ENCODE results near the gene ING5. TPM values are rescaled to one million over a fixed set of nuclear protein-coding genes. Genes with fewer than 3 reads are reported as not detected.
"Not testable (repeated sequence)": the region's sequence is repeated elsewhere in the genome, so short reads cannot be mapped to it uniquely, and the experiment has no call there.

Gene ING5
- polyA plus RNA-seq, 1 donor, result 44.2 TPM

- not testable (repeated sequence) for H3K27ac ChIP-seq (ENCODE audit: low read length); H3K4me1 ChIP-seq (ENCODE audit: control insufficient read depth, insufficient read depth, low read length); H3K4me3 ChIP-seq (ENCODE audit: low read length); H3K9me3 ChIP-seq (ENCODE audit: control insufficient read depth, low read depth, low read length); DNase-seq; H3K27me3 ChIP-seq (ENCODE audit: control insufficient read depth, insufficient read depth, low read length)
- WGBS (ENCODE audit: insufficient coverage, low lambda C conversion rate), result no CpG with 5 or more reads among the region's 16 CpGs
- peaks cover 45% of the 10 kb centered on the region for H3K36me3 ChIP-seq (ENCODE audit: control insufficient read depth, insufficient read depth, low read length)
Observed at GRCh38 chr2:241759893-241760292, 58.1 kb downstream of the ING5 start.

- Histone ChIP-seq H3K9me3 (ENCODE audit: control insufficient read depth, low read depth, low read length) (peaks cover 6% of the 10 kb centered on the region), H3K4me3 (ENCODE audit: low read length) (no peak overlapping the region), H3K27me3 (ENCODE audit: control insufficient read depth, insufficient read depth, low read length) (no peaks in the 10 kb centered on the region), H3K4me1 (ENCODE audit: control insufficient read depth, insufficient read depth, low read length) (no peaks in the 10 kb centered on the region), H3K36me3 (ENCODE audit: control insufficient read depth, insufficient read depth, low read length) (peaks cover 44% of the 10 kb centered on the region), H3K27ac (ENCODE audit: low read length) (no peak overlapping the region)
- WGBS (ENCODE audit: insufficient coverage, low lambda C conversion rate), result no CpG with 5 or more reads among the region's 17 CpGs
- DNase-seq, result no peak
Observed at GRCh38 chr2:241760301-241760771, 58.5 kb downstream of the ING5 start.

GRCh38 chr2:241762321-241762932 lies 60.6 kb downstream of the ING5 start:
- H3K4me3 ChIP-seq (ENCODE audit: low read length), result no peak overlapping the region
- DNase-seq, result no peak
- H3K4me1 ChIP-seq (ENCODE audit: control insufficient read depth, insufficient read depth, low read length), result no peaks in the 10 kb centered on the region
- H3K27me3 ChIP-seq (ENCODE audit: control insufficient read depth, insufficient read depth, low read length), result no peaks in the 10 kb centered on the region
- H3K9me3 ChIP-seq (ENCODE audit: control insufficient read depth, low read depth, low read length), result peaks cover 6% of the 10 kb centered on the region
- 73% methylated on average over 4 of the region's 18 CpGs for WGBS (ENCODE audit: insufficient coverage, low lambda C conversion rate)
- no peak overlapping the region for H3K27ac ChIP-seq (ENCODE audit: low read length)
- H3K36me3 ChIP-seq (ENCODE audit: control insufficient read depth, insufficient read depth, low read length), result peaks cover 26% of the 10 kb centered on the region

GRCh38 chr2:241762933-241763369 lies 61.1 kb downstream of the ING5 start:
- DNase-seq, result no peak
- Histone ChIP-seq H3K36me3 (ENCODE audit: control insufficient read depth, insufficient read depth, low read length) (peaks cover 30% of the 10 kb centered on the region), H3K27ac (ENCODE audit: low read length) (no peak overlapping the region), H3K27me3 (ENCODE audit: control insufficient read depth, insufficient read depth, low read length) (no peaks in the 10 kb centered on the region), H3K4me1 (ENCODE audit: control insufficient read depth, insufficient read depth, low read length) (no peaks in the 10 kb centered on the region), H3K4me3 (ENCODE audit: low read length) (no peak overlapping the region), H3K9me3 (ENCODE audit: control insufficient read depth, low read depth, low read length) (peaks cover 6% of the 10 kb centered on the region)
- WGBS (ENCODE audit: insufficient coverage, low lambda C conversion rate), result 80% methylated on average over 1 of the region's 13 CpGs

- H3K27ac ChIP-seq (ENCODE audit: low read length), result no peak overlapping the region
- peaks cover 6% of the 10 kb centered on the region for H3K9me3 ChIP-seq (ENCODE audit: control insufficient read depth, low read depth, low read length)
- no CpG with 5 or more reads among the region's 20 CpGs for WGBS (ENCODE audit: insufficient coverage, low lambda C conversion rate)
- no peaks in the 10 kb centered on the region for H3K27me3 ChIP-seq (ENCODE audit: control insufficient read depth, insufficient read depth, low read length)
- no peaks in the 10 kb centered on the region for H3K4me1 ChIP-seq (ENCODE audit: control insufficient read depth, insufficient read depth, low read length)
- H3K4me3 ChIP-seq (ENCODE audit: low read length), result no peak overlapping the region
- peaks cover 25% of the 10 kb centered on the region for H3K36me3 ChIP-seq (ENCODE audit: control insufficient read depth, insufficient read depth, low read length)
- DNase-seq, result no peak
Observed at GRCh38 chr2:241763551-241764274, 61.9 kb downstream of the ING5 start.

- no peak overlapping the region for H3K4me3 ChIP-seq (ENCODE audit: low read length)
- peaks cover 22% of the 10 kb centered on the region for H3K36me3 ChIP-seq (ENCODE audit: control insufficient read depth, insufficient read depth, low read length)
- H3K27ac ChIP-seq (ENCODE audit: low read length), result no peak overlapping the region
- no CpG with 5 or more reads among the region's 27 CpGs for WGBS (ENCODE audit: insufficient coverage, low lambda C conversion rate)
- DNase-seq, result no peak
- no peaks in the 10 kb centered on the region for H3K27me3 ChIP-seq (ENCODE audit: control insufficient read depth, insufficient read depth, low read length)
- no peaks in the 10 kb centered on the region for H3K4me1 ChIP-seq (ENCODE audit: control insufficient read depth, insufficient read depth, low read length)
- peaks cover 6% of the 10 kb centered on the region for H3K9me3 ChIP-seq (ENCODE audit: control insufficient read depth, low read depth, low read length)
Observed at GRCh38 chr2:241764275-241765241, 62.7 kb downstream of the ING5 start.

GRCh38 chr2:241767464-241768250 lies 65.8 kb downstream of the ING5 start:
- no peak for DNase-seq

GRCh38 chr2:241768251-241768711 lies 66.4 kb downstream of the ING5 start:
- peaks cover 2% of the 10 kb centered on the region for H3K27me3 ChIP-seq (ENCODE audit: control insufficient read depth, insufficient read depth, low read length)
- H3K4me3 ChIP-seq (ENCODE audit: low read length), result no peak overlapping the region
- no peak for DNase-seq
- H3K36me3 ChIP-seq (ENCODE audit: control insufficient read depth, insufficient read depth, low read length), result peaks cover 5% of the 10 kb centered on the region
- peaks cover 21% of the 10 kb centered on the region for H3K4me1 ChIP-seq (ENCODE audit: control insufficient read depth, insufficient read depth, low read length)
- no CpG with 5 or more reads among the region's 29 CpGs for WGBS (ENCODE audit: insufficient coverage, low lambda C conversion rate)
- no peak overlapping the region for H3K27ac ChIP-seq (ENCODE audit: low read length)
- no peaks in the 10 kb centered on the region for H3K9me3 ChIP-seq (ENCODE audit: control insufficient read depth, low read depth, low read length)

More at GRCh38 chr2:241767464-241768250, 65.8 kb downstream of the ING5 start:
- peaks cover 8% of the 10 kb centered on the region for H3K36me3 ChIP-seq (ENCODE audit: control insufficient read depth, insufficient read depth, low read length)
- peaks cover 18% of the 10 kb centered on the region for H3K4me1 ChIP-seq (ENCODE audit: control insufficient read depth, insufficient read depth, low read length)
- WGBS (ENCODE audit: insufficient coverage, low lambda C conversion rate), result no CpG with 5 or more reads among the region's 37 CpGs
- peaks cover under 1% of the 10 kb centered on the region for H3K27me3 ChIP-seq (ENCODE audit: control insufficient read depth, insufficient read depth, low read length)
- no peaks in the 10 kb centered on the region for H3K9me3 ChIP-seq (ENCODE audit: control insufficient read depth, low read depth, low read length)
- H3K4me3 ChIP-seq (ENCODE audit: low read length), result no peak overlapping the region
- H3K27ac ChIP-seq (ENCODE audit: low read length), result no peak overlapping the region

- Histone ChIP-seq H3K4me1 (ENCODE audit: control insufficient read depth, insufficient read depth, low read length) (peaks cover 21% of the 10 kb centered on the region), H3K27me3 (ENCODE audit: control insufficient read depth, insufficient read depth, low read length) (peaks cover 2% of the 10 kb centered on the region), H3K36me3 (ENCODE audit: control insufficient read depth, insufficient read depth, low read length) (peaks cover 5% of the 10 kb centered on the region), H3K4me3 (ENCODE audit: low read length) (no peak overlapping the region), H3K9me3 (ENCODE audit: control insufficient read depth, low read depth, low read length) (no peaks in the 10 kb centered on the region), H3K27ac (ENCODE audit: low read length) (no peak overlapping the region)
- WGBS (ENCODE audit: insufficient coverage, low lambda C conversion rate), result no CpG with 5 or more reads among the region's 11 CpGs
- DNase-seq, result no peak
Observed at GRCh38 chr2:241768850-241769249, 67.0 kb downstream of the ING5 start.

Measured in large intestine (tissue), 3 donors.